Panc1 (cell line): ENCODE results near the gene AKAP7. TPM values are rescaled to one million over a fixed set of nuclear protein-coding genes. Genes with fewer than 3 reads are reported as not detected.

Experiments
- ATAC-seq: fragments of 200-7000 bp; cut with Tn5 transposase; 2 replicates; pipeline ENCODE4 v1.9.1; 2020; ENCODE audit warnings: mild to moderate bottlenecking, moderate library complexity
- BruUV-seq: library from RNA; stranded (reverse); fragments of 400-500 nt; replicated peaks from 2 replicates; lab custom pipeline; 2021; lab: Mats Ljungman, UMichigan
- CTCF ChIA-PET: fragments of 300-600 bp; sonication (Branson Sonifier 250); formaldehyde crosslinking; loops from one replicate; lab custom pipeline; 2022; ENCODE audit warnings: antibody characterized with exemption; lab: Charles Lee
- POLR2A ChIA-PET: fragments of 300-600 bp; sonication (Branson Sonifier 250); formaldehyde crosslinking; loops from one replicate; lab custom pipeline; 2022; ENCODE audit warnings: antibody characterized with exemption; lab: Charles Lee
- DNase-seq: peaks from one replicate; pipeline ENCODE4 v3.0.0-alpha.2; 2010; ENCODE audit warnings: low read depth, low spot score
- H3K27ac ChIP-seq: 2 replicates; pipeline ENCODE4 v1.5.1; 2011; ENCODE audit warnings: mild to moderate bottlenecking, low read length, inconsistent platforms
- H3K27me3 ChIP-seq: fragments of 200-500 bp; sonication (Bioruptor generic); 2 replicates; pipeline ENCODE4 v1.6.0; 2014; ENCODE audit warnings: low read length, inconsistent platforms; ENCODE audit not compliant: control insufficient read depth, insufficient read depth
- H3K36me3 ChIP-seq: fragments of 200-500 bp; sonication (Bioruptor generic); 2 replicates; pipeline ENCODE4 v1.5.1; 2014; ENCODE audit warnings: inconsistent platforms, mild to moderate bottlenecking, low read length, moderate library complexity; ENCODE audit not compliant: control insufficient read depth, insufficient read depth
- H3K4me1 ChIP-seq: 2 replicates; pipeline ENCODE4 v1.5.1; 2011; ENCODE audit warnings: inconsistent platforms, mild to moderate bottlenecking, low read length, moderate library complexity; ENCODE audit not compliant: control insufficient read depth, insufficient read depth
- H3K4me3 ChIP-seq, 2 experiments: 2 replicates each; pipeline ENCODE4 v1.5.1; 2011 to 2012; ENCODE audit warnings: low read depth in 2 of 2, low read length in 2 of 2, mild to moderate bottlenecking in 2 of 2, inconsistent platforms in 1 of 2, moderate library complexity in 1 of 2
- H3K9me3 ChIP-seq: fragments of 200-500 bp; sonication (Bioruptor generic); 2 replicates; pipeline ENCODE4 v1.5.1; 2014; ENCODE audit warnings: low read depth, mild to moderate bottlenecking, inconsistent platforms, low read length, moderate library complexity; ENCODE audit not compliant: control insufficient read depth, insufficient read depth
- CTCF ChIP-seq: fragments of 450-650 bp; IDR thresholded peaks from 2 replicates; pipeline ENCODE4 v1.5.1; 2017; ENCODE audit warnings: mild to moderate bottlenecking
- POLR2AphosphoS5 ChIP-seq: IDR thresholded peaks from 2 replicates; pipeline ENCODE4 v1.6.1; 2012; ENCODE audit warnings: mild to moderate bottlenecking, low read depth, low read length, moderate library complexity
- SIN3A ChIP-seq: IDR thresholded peaks from 2 replicates; pipeline ENCODE4 v1.6.1; 2012; ENCODE audit warnings: low read depth, mild to moderate bottlenecking, low read length, moderate library complexity, borderline replicate concordance; ENCODE audit not compliant: insufficient read depth
- TCF7L2 ChIP-seq: IDR thresholded peaks from 2 replicates; pipeline ENCODE4 v1.6.1; 2011; ENCODE audit warnings: mild to moderate bottlenecking, low read depth, low read length, inconsistent platforms
- in situ Hi-C: cut with HindIII; loops from 2 replicates; pipeline ENCODE4 v1.10.0; 2016; ENCODE audit warnings: low sequenced_read_pairs, low pct_unique_long_range_greater_than_20kb
- intact Hi-C: fragments of 100-400 bp; cut with micrococcal nuclease; formaldehyde crosslinking; loops from one replicate; pipeline ENCODE4 v1.10.0; 2022; ENCODE audit not compliant: unreplicated experiment
- total RNA-seq: library from RNA; stranded (reverse); gene quantifications from one replicate; pipeline ENCODE4 v1.2.1, GENCODE V29; 2021; ENCODE audit not compliant: unreplicated experiment
- TF ChIP-seq, protein P1 (sequence below), 2 experiments: IDR thresholded peaks; 2 replicates each; pipeline ENCODE4 v1.6.1; 2011 to 2012; ENCODE audit warnings: low read depth in 2 of 2, control low read depth in 1 of 2, low read length in 1 of 2, mild to moderate bottlenecking in 1 of 2, moderate library complexity in 1 of 2; ENCODE audit not compliant: insufficient read depth in 1 of 2

Gene AKAP7
- total RNA-seq, 1 experiment from 2014 or later = 3.2 TPM

DNA sequence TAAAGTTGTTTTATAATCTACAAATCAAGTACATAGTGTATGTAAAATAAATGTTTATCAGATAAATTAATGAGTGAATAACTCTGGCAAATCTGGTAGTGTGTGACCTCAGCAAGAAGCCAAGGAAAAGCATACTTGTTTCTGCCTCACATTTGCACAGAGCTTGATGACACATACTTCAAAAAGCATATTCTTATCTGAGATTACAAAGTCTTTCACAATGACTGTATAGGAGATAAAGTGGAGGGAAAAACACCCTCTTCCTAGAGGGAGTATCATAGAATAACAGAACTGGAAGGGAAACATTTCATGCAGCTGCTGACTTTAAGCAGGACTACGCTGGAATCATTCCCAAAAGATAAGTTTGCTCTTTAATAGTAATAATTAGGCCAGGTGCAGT, 28.1 kb upstream of the AKAP7 start:
- H3K36me3 ChIP-seq = no peaks in the 10 kb centered on the region
- ChIA-PET POLR2A (no interaction called here), CTCF (no interaction called here)
- H3K4me3 ChIP-seq = no peak overlapping the region
- H3K4me1 ChIP-seq = no peaks in the 10 kb centered on the region; the same call in 1 of the 2 replicates
- intact Hi-C loops = no loop called here
- H3K27ac ChIP-seq = no peak overlapping the region
- no TSS peak for BruUV-seq
- ATAC-seq (peak; percentile 64), DNase-seq (no peak)
- in situ Hi-C loops = no loop called here
- no peaks in the 10 kb centered on the region for H3K9me3 ChIP-seq
- no peaks in the 10 kb centered on the region for H3K27me3 ChIP-seq
- TF ChIP-seq TCF7L2 = no peak
- TF ChIP-seq SIN3A = no peak
- TF ChIP-seq, protein P1, sequence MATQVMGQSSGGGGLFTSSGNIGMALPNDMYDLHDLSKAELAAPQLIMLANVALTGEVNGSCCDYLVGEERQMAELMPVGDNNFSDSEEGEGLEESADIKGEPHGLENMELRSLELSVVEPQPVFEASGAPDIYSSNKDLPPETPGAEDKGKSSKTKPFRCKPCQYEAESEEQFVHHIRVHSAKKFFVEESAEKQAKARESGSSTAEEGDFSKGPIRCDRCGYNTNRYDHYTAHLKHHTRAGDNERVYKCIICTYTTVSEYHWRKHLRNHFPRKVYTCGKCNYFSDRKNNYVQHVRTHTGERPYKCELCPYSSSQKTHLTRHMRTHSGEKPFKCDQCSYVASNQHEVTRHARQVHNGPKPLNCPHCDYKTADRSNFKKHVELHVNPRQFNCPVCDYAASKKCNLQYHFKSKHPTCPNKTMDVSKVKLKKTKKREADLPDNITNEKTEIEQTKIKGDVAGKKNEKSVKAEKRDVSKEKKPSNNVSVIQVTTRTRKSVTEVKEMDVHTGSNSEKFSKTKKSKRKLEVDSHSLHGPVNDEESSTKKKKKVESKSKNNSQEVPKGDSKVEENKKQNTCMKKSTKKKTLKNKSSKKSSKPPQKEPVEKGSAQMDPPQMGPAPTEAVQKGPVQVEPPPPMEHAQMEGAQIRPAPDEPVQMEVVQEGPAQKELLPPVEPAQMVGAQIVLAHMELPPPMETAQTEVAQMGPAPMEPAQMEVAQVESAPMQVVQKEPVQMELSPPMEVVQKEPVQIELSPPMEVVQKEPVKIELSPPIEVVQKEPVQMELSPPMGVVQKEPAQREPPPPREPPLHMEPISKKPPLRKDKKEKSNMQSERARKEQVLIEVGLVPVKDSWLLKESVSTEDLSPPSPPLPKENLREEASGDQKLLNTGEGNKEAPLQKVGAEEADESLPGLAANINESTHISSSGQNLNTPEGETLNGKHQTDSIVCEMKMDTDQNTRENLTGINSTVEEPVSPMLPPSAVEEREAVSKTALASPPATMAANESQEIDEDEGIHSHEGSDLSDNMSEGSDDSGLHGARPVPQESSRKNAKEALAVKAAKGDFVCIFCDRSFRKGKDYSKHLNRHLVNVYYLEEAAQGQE (IDR thresholded peaks at IDR 0.05; ENCODE audit: insufficient read depth in 1 of 2, low read depth in 2 of 2, low read length in 1 of 2) = no peak
- no peak for TF ChIP-seq POLR2AphosphoS5
- TF ChIP-seq CTCF = no peak

DNA sequence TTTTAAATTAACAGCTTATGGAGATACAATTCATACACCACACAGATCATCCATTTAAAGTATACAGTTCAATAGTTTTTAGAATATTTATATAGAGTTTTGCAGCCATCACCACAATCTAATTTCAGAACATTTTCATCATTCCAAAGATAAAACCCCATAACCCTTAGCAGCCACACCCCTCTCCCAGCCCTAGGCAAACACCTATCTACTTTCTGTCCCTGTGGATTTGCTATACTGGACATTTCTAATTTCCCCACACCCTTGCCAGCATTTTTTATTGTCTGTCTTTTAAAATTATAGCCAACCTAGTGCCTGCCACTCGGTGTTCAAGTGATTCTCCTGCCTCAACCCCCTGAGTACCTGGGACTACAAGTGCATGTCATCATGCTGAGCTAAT, 23.0 kb upstream of the AKAP7 start:
- BruUV-seq = no TSS peak
- H3K4me1 ChIP-seq = peaks cover 3% of the 10 kb centered on the region; the same call in 1 of the 2 replicates
- ChIA-PET POLR2A (interaction anchor here (0.6 kb wide), 1 partner anchor 205 kb away, joined by 3 read pairs; no protein-coding TSS in a partner anchor), CTCF (no interaction called here)
- no peak overlapping the region for H3K27ac ChIP-seq
- no peaks in the 10 kb centered on the region for H3K9me3 ChIP-seq
- intact Hi-C loops = no loop called here
- in situ Hi-C loops = no loop called here
- no peaks in the 10 kb centered on the region for H3K27me3 ChIP-seq
- no peak overlapping the region for H3K4me3 ChIP-seq
- no peaks in the 10 kb centered on the region for H3K36me3 ChIP-seq
- DNase-seq = no peak
- no peak for ATAC-seq
- TF ChIP-seq, protein P1 (IDR thresholded peaks at IDR 0.05; ENCODE audit: insufficient read depth in 1 of 2, low read depth in 2 of 2, low read length in 1 of 2) = no peak
- TF ChIP-seq CTCF (no peak), SIN3A (no peak), POLR2AphosphoS5 (no peak), TCF7L2 (no peak)
